HepG2 (cell line): ENCODE data around the gene SULT4A1. TPM values are rescaled to one million over a fixed set of nuclear protein-coding genes. Genes with fewer than 3 reads are reported as not detected.

Experiments
- ATAC-seq: fragments of 200-7000 bp; cut with Tn5 transposase; 3 replicates; pipeline ENCODE4 v1.9.1; 2020; ENCODE audit warnings: mild to moderate bottlenecking, moderate library complexity
- BruUV-seq: library from RNA; stranded (reverse); fragments of 400-500 nt; replicated peaks from 2 replicates; lab custom pipeline; 2021; lab: Mats Ljungman, UMichigan
- CTCF ChIA-PET: fragments of 300-600 bp; formaldehyde crosslinking; extraction: SDS; loops from one replicate; lab custom pipeline; 2021; ENCODE audit warnings: low total read pairs, inconsistent platforms, low intra/inter-chr PET ratio; lab: Yijun Ruan, JAX
- POLR2A ChIA-PET: fragments of 350-600 bp; sonication (Branson Sonifier 250); formaldehyde crosslinking; loops from one replicate; lab custom pipeline; 2020; ENCODE audit warnings: antibody characterized with exemption, inconsistent platforms; lab: Yijun Ruan, JAX
- DNase-seq: peaks from one replicate; pipeline ENCODE4 v3.0.0-alpha.2; 2015; ENCODE audit warnings: low spot score
- FAIRE-seq: peaks from 3 replicates; lab custom pipeline; 2011; peaks lifted over from hg19 to GRCh38; lab: Jason Lieb, UNC
- H2AFZ ChIP-seq: one replicate; pipeline ENCODE4 v1.6.1; 2011; ENCODE audit warnings: low read length, inconsistent platforms
- H3K27ac ChIP-seq: fragments of 300-600 bp; 3 replicates; pipeline ENCODE4 v1.8.0; 2011; ENCODE audit warnings: mixed run types, mild to moderate bottlenecking, mixed read lengths, low read length, inconsistent platforms; ENCODE audit not compliant: insufficient read depth; ENCODE audit errors: extremely low read length
- H3K27me3 ChIP-seq, 2 experiments: fragments of 200-600 bp in 1 of 2; 2 replicates in 1 of 2; 3 replicates in 1 of 2; pipeline versions ENCODE4 v1.6.0 to v1.8.0; 2011; ENCODE audit warnings: low read length in 2 of 2, mild to moderate bottlenecking in 2 of 2, moderate library complexity in 2 of 2, inconsistent platforms in 1 of 2; ENCODE audit not compliant: insufficient read depth in 2 of 2, control insufficient read depth in 1 of 2
- H3K36me3 ChIP-seq, 2 experiments: fragments of 200-600 bp in 1 of 2; replicated peaks in 1 of 2; 2 replicates in 1 of 2; 3 replicates in 1 of 2; pipeline versions ENCODE4 v1.5.1 to v1.8.0; 2011; ENCODE audit warnings: low read length in 2 of 2, inconsistent platforms in 1 of 2; ENCODE audit not compliant: insufficient read depth in 2 of 2, control insufficient read depth in 1 of 2
- H3K4me1 ChIP-seq: 2 replicates; pipeline ENCODE4 v1.5.1; 2012; ENCODE audit warnings: low read length, inconsistent platforms; ENCODE audit not compliant: insufficient read depth
- H3K4me2 ChIP-seq: 2 replicates; pipeline ENCODE4 v1.6.0; 2011; ENCODE audit warnings: low read depth, low read length, inconsistent platforms
- H3K4me3 ChIP-seq, 3 experiments: fragments of 200-600 bp in 1 of 3; sonication (generic), shearing (Covaris generic) in 1 of 3; replicated peaks in 1 of 3; 2 replicates each; pipeline ENCODE4 v1.5.1; 2011 to 2016; ENCODE audit warnings: low read length in 3 of 3, inconsistent platforms in 2 of 3, low read depth in 2 of 3, mild to moderate bottlenecking in 2 of 3, control low read depth in 1 of 3, mixed read lengths in 1 of 3; ENCODE audit not compliant: insufficient read depth in 1 of 3
- H3K79me2 ChIP-seq: one replicate; pipeline ENCODE4 v1.6.1; 2011; ENCODE audit warnings: low read length, inconsistent platforms; ENCODE audit not compliant: insufficient read depth
- H3K9ac ChIP-seq: 2 replicates; pipeline ENCODE4 v1.6.0; 2011; ENCODE audit warnings: mild to moderate bottlenecking, low read depth, low read length, inconsistent platforms; ENCODE audit not compliant: insufficient read depth
- H3K9me3 ChIP-seq: 2 replicates; pipeline ENCODE4 v1.5.1; 2012; ENCODE audit warnings: mild to moderate bottlenecking, low read length
- H4K20me1 ChIP-seq: 2 replicates; pipeline ENCODE4 v1.6.0; 2011; ENCODE audit warnings: inconsistent platforms, mild to moderate bottlenecking, low read length, moderate library complexity; ENCODE audit not compliant: insufficient read depth
- ATRX ChIP-seq: sonication (generic); formaldehyde crosslinking; IDR thresholded peaks from 2 replicates; pipeline ENCODE4 v1.4.0; 2020; ENCODE audit warnings: missing genetic modification reagents, borderline replicate concordance
- MEIS2 ChIP-seq: sonication (generic); formaldehyde crosslinking; IDR thresholded peaks from 2 replicates; pipeline ENCODE4 v1.9.0; 2021; ENCODE audit warnings: mild to moderate bottlenecking, missing genetic modification reagents
- PBX2 ChIP-seq: IDR thresholded peaks from 2 replicates; pipeline ENCODE4 v1.6.1; 2016; ENCODE audit warnings: control low read depth
- ZBTB7A ChIP-seq: sonication (generic); formaldehyde crosslinking; IDR thresholded peaks from 2 replicates; pipeline ENCODE4 v1.8.0; 2022; ENCODE audit warnings: mild to moderate bottlenecking, missing genetic modification reagents
- ZNF709 ChIP-seq: sonication (generic); formaldehyde crosslinking; IDR thresholded peaks from 2 replicates; pipeline ENCODE4 v1.5.0; 2020; ENCODE audit warnings: mild to moderate bottlenecking, missing genetic modification reagents
- WGBS: methylation state at CpG from one replicate; pipeline ENCODE4 v1.1.6; 2017; ENCODE audit warnings: low lambda C conversion rate; 5-methylcytosine and 5-hydroxymethylcytosine counted together
- in situ Hi-C: cut with HindIII; loops from 2 replicates; pipeline ENCODE4 v1.10.0; 2017; ENCODE audit warnings: low pct_unique_long_range_greater_than_20kb; ENCODE audit not compliant: extremely low pct_ligation_motif_present
- intact Hi-C: fragments of 100-400 bp; cut with micrococcal nuclease; formaldehyde crosslinking; loops from one replicate; pipeline ENCODE4 v1.10.0; 2022; ENCODE audit not compliant: unreplicated experiment
- polyA plus RNA-seq, 8 experiments: library from polyadenylated mRNA; depleted of rRNA in 3 of 8; stranded (reverse) in 7 of 8; unstranded in 1 of 8; fragments of >200 nt; fragmentation: Illumina TruSeq in 4 of 8; extraction: Trizol in 4 of 8; gene quantifications; 2 replicates each; pipeline versions ENCODE4 v1.2.1 to v1.2.3, GENCODE V29; 2011 to 2016; ENCODE audit warnings: low read depth in 4 of 8, missing spikeins in 1 of 8, mixed read lengths in 1 of 8; ENCODE audit not compliant: insufficient read depth in 1 of 8
- total RNA-seq, 5 experiments: library from RNA; depleted of rRNA; stranded (reverse); fragments of >200 nt; fragmentation: Illumina TruSeq; extraction: Trizol; gene quantifications; 2 replicates each; pipeline ENCODE4 v1.2.3, GENCODE V29; 2016; ENCODE audit warnings: low read depth in 1 of 5
- TF ChIP-seq, protein P1 (sequence below): sonication (generic); formaldehyde crosslinking; IDR thresholded peaks from 2 replicates; pipeline ENCODE4 v1.4.0; 2020; ENCODE audit warnings: missing genetic modification reagents
- TF ChIP-seq, protein P2 (sequence below): sonication (generic); formaldehyde crosslinking; conservative IDR thresholded peaks from 2 replicates; pipeline ENCODE4 v1.8.0; 2022; ENCODE audit warnings: low read depth, missing genetic modification reagents
- TF ChIP-seq, protein P3 (sequence below): sonication (generic); formaldehyde crosslinking; IDR thresholded peaks from 2 replicates; pipeline ENCODE4 v1.8.1; 2023; ENCODE audit warnings: mild to moderate bottlenecking, inconsistent platforms, moderate library complexity, missing genetic modification reagents, borderline replicate concordance

SULT4A1 gene
- total and polyA plus RNA-seq, 2 of the 13 experiments (the other 11 are each of a cell fraction or from before 2014, with no cell fraction given), result not detected

GRCh38 chr22:43835166-43835565 is 27.1 kb downstream of the SULT4A1 start:
- Histone ChIP-seq H3K27ac (no peak overlapping the region), H3K27me3 (peaks cover 7 to 23% of the 10 kb centered on the region in 2 experiments; a peak in 4 of 5 replicates), H3K79me2 (no peaks in the 10 kb centered on the region), H4K20me1 (peaks cover 2% of the 10 kb centered on the region; the same call in 1 of the 2 replicates), H3K9ac (no peak overlapping the region), H3K4me3 (no peak overlapping the region), H2AFZ (no peak overlapping the region), H3K36me3 (no peaks in the 10 kb centered on the region), H3K9me3 (no peaks in the 10 kb centered on the region), H3K4me2 (no peak overlapping the region), H3K4me1 (no peaks in the 10 kb centered on the region)
- intact Hi-C loops (no loop called here), in situ Hi-C loops (no loop called here)
- no peak for DNase-seq
- WGBS, result 56% methylated on average over 3 of the region's 12 CpGs
- FAIRE-seq, result no peak
- no TSS peak for BruUV-seq
- CTCF ChIA-PET, result no interaction called here
- TF ChIP-seq PBX2 (CRISPR knock-in tag) (no peak), ATRX (no peak), ZNF709 (CRISPR knock-in tag) (no peak), MEIS2 (CRISPR knock-in tag) (no peak), ZBTB7A (CRISPR knock-in tag) (no peak)
- TF ChIP-seq, protein P1, sequence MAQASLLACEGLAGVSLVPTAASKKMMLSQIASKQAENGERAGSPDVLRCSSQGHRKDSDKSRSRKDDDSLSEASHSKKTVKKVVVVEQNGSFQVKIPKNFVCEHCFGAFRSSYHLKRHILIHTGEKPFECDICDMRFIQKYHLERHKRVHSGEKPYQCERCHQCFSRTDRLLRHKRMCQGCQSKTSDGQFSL (CRISPR knock-in tag), result no peak
- TF ChIP-seq, protein P2, sequence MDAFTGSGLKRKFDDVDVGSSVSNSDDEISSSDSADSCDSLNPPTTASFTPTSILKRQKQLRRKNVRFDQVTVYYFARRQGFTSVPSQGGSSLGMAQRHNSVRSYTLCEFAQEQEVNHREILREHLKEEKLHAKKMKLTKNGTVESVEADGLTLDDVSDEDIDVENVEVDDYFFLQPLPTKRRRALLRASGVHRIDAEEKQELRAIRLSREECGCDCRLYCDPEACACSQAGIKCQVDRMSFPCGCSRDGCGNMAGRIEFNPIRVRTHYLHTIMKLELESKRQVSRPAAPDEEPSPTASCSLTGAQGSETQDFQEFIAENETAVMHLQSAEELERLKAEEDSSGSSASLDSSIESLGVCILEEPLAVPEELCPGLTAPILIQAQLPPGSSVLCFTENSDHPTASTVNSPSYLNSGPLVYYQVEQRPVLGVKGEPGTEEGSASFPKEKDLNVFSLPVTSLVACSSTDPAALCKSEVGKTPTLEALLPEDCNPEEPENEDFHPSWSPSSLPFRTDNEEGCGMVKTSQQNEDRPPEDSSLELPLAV (CRISPR knock-in tag), result no peak
- TF ChIP-seq, protein P3, sequence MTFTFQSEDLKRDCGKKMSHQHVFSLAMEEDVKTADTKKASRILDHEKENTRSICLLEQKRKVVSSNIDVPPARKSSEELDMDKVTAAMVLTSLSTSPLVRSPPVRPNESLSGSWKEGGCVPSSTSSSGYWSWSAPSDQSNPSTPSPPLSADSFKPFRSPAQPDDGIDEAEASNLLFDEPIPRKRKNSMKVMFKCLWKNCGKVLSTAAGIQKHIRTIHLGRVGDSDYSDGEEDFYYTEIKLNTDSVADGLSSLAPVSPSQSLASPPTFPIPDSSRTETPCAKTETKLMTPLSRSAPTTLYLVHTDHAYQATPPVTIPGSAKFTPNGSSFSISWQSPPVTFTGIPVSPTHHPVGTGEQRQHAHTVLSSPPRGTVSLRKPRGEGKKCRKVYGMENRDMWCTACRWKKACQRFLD (CRISPR knock-in tag), result no peak
- ATAC-seq, result no peak
- POLR2A ChIA-PET, result no interaction called here
